GM06990 (cell line): Measurements from ENCODE around the gene EDN1.
A peak's percentile ranks its signal among the peaks of the same experiment; 100 is the strongest.

ENCODE experiments used
- DNase-seq: peaks from one replicate; pipeline ENCODE4 v3.0.0-alpha.2; 2011; ENCODE audit not compliant: insufficient read length; ENCODE audit errors: extremely low read depth
- H3K27me3 ChIP-seq: replicated peaks from 2 replicates; pipeline ENCODE4 v1.6.0; 2011; ENCODE audit warnings: low read length; ENCODE audit not compliant: control insufficient read depth, insufficient read depth
- H3K36me3 ChIP-seq: 2 replicates; pipeline ENCODE4 v1.5.1; 2011; ENCODE audit warnings: low read length; ENCODE audit not compliant: control insufficient read depth, insufficient read depth
- H3K4me3 ChIP-seq: replicated peaks from 2 replicates; pipeline ENCODE4 v1.5.1; 2011; ENCODE audit warnings: low read depth, mild to moderate bottlenecking, control low read depth, low read length
- TF ChIP-seq, protein P1 (sequence below): IDR thresholded peaks from 2 replicates; pipeline ENCODE4 v1.5.1; 2011; ENCODE audit warnings: low read length, control low read depth, mild to moderate bottlenecking, inconsistent platforms; ENCODE audit not compliant: insufficient read depth, poor library complexity, severe bottlenecking

EDN1 gene

DNA sequence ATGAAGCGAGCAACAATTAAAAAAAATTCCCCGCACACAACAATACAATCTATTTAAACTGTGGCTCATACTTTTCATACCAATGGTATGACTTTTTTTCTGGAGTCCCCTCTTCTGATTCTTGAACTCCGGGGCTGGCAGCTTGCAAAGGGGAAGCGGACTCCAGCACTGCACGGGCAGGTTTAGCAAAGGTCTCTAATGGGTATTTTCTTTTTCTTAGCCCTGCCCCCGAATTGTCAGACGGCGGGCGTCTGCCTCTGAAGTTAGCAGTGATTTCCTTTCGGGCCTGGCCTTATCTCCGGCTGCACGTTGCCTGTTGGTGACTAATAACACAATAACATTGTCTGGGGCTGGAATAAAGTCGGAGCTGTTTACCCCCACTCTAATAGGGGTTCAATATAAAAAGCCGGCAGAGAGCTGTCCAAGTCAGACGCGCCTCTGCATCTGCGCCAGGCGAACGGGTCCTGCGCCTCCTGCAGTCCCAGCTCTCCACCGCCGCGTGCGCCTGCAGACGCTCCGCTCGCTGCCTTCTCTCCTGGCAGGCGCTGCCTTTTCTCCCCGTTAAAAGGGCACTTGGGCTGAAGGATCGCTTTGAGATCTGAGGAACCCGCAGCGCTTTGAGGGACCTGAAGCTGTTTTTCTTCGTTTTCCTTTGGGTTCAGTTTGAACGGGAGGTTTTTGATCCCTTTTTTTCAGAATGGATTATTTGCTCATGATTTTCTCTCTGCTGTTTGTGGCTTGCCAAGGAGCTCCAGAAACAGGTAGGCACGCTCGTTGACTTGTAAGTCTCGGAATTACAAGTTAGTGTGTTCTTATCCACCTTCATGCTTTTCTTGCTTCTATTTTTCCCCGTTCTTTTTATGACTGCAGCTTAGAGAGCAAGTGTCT lies at the start of gene EDN1:
Gene EDN1, plus strand, starts transcription at position 429 of the 888 bp plus-strand sequence. Its CDS starts 269 bp downstream, at position 698.
- TF ChIP-seq, protein P1, sequence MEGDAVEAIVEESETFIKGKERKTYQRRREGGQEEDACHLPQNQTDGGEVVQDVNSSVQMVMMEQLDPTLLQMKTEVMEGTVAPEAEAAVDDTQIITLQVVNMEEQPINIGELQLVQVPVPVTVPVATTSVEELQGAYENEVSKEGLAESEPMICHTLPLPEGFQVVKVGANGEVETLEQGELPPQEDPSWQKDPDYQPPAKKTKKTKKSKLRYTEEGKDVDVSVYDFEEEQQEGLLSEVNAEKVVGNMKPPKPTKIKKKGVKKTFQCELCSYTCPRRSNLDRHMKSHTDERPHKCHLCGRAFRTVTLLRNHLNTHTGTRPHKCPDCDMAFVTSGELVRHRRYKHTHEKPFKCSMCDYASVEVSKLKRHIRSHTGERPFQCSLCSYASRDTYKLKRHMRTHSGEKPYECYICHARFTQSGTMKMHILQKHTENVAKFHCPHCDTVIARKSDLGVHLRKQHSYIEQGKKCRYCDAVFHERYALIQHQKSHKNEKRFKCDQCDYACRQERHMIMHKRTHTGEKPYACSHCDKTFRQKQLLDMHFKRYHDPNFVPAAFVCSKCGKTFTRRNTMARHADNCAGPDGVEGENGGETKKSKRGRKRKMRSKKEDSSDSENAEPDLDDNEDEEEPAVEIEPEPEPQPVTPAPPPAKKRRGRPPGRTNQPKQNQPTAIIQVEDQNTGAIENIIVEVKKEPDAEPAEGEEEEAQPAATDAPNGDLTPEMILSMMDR = peak; percentile 68
- no peaks in the 10 kb centered on the region; the same call in 1 of the 2 replicates for H3K36me3 ChIP-seq
- H3K4me3 ChIP-seq = peak within 1 kb of the TSS; percentile 74
- DNase-seq = peak; percentile 84
- H3K27me3 ChIP-seq = no peaks in the 10 kb centered on the region

DNA sequence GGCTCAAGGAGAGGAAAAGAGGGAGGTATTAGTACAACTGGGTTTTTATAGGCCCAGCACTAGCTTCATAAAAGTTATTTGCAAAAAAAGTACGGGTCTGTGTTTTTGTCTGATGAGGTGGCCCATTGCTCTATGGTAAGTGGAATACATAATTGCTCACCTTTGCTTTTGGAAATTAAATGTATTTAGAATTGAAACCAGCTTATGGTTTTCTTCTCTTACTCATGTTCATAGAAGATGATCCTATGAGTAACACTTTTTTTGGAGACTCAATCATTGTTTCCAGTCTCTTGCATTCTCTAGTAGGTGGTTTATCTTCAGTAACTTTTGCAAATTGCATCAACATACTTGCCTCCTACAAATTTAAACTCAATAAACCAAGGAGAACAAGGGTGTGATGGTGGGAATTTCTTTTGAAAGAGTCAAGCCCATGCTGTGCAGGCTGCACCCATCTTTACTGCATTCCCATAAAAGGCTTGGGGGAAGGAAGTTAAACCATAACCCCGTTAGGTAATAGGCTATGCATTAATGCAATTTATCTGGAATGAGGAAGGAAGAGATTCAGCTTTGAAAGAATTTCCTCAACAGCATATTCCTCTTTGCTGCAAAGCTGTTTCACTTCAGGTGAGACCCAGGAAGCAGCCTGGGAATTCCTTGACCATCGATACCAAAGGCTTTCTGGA lies 48.5 kb upstream of the EDN1 start:
- Histone ChIP-seq H3K36me3 (no peaks in the 10 kb centered on the region), H3K4me3 (no peak overlapping the region), H3K27me3 (no peaks in the 10 kb centered on the region)
- TF ChIP-seq, protein P1 = no peak
- no peak for DNase-seq

DNA sequence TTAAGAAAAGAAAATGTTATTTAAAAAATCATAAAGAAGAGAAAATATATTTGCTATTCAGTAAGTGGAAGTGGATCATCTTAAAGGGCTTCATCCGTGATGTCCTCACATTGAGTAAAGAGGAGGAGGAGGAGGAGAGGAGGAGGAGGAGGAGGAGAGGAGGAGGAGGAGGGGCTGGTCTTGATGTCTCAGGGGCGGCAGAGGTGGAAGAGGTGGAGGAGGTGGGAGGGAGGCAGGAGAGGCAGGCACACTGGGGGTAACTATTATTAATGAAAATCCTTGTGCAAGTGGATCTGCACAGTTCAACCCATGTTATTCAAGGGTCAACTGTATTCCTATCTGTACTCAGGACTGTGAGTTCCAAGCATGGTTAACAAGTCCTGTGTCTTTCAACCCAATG lies 47.0 kb upstream of the EDN1 start:
- DNase-seq = no peak
- Histone ChIP-seq H3K36me3 (no peaks in the 10 kb centered on the region), H3K27me3 (no peaks in the 10 kb centered on the region), H3K4me3 (no peak overlapping the region)
- TF ChIP-seq, protein P1 = no peak

DNA sequence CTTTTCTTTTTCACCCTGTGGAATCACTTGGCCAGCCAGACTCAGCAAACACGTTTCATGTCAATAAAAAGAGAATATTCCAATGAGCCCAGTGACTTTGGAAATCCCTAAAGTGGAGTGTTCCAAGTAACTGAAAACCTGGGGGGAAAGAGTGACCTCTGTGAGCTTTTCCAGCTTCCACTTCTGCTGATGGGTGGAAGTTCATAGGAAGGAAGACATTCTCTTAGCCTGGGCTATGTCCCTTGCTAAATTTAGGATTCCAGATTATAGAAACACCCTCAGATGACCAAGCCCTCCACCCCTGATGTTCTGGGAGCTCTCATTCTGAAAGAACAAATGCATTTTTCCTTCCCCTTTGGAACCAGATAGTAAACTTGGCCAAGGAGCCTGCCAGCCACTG lies 44.8 kb upstream of the EDN1 start:
- no peak for DNase-seq

DNA sequence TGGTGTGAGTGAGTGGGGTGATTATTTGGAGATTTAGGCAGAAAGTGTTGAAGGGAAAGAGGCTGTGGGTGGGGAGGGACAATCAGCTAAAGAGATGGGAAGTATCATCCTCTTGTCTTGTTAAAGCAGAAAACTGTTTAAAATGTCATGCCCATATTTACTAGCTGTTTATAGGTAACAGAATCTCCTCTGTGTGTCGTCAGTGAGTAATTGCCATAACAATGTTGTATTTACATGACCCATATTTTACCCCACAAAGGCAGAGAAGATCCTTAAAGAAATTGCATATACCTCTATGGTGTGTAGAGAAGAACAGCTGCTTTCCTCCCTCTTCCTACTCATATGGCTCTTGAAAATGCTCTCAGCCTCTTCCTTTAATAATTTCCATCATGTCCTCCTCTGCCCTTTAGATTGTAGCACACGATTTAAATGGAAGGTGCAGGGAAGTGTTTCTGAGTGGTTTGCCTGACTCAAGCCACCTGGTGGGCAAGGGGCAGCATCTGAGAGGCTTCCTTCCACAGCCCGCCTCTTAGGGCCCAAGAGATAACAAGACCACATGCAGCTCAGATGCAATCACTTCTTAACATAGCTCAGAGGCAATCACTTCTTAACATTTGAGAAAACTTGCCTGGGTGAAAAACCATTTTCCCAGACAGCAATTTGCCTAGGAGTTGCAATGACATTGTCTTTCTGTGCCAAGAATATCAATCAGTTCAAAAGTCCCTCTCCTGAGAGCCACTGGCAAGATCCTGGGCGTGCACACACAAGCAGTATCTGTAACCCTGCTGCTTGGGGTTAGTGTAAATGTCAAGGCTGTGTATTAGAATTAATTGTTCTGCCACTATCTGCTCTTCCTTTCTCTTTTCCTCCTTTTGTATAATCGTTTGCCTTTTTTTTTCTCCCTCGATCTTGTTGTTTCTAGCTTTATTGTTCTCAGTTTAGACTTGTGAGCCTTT lies 44.1 kb upstream of the EDN1 start:
- H3K36me3 ChIP-seq = no peaks in the 10 kb centered on the region
- TF ChIP-seq, protein P1 = no peak
- no peaks in the 10 kb centered on the region for H3K27me3 ChIP-seq
- no peak for DNase-seq
- H3K4me3 ChIP-seq = no peak overlapping the region

More for the DNA sequence above, 44.8 kb upstream of the EDN1 start:
- H3K4me3 ChIP-seq = no peak overlapping the region
- H3K27me3 ChIP-seq = no peaks in the 10 kb centered on the region
- TF ChIP-seq, protein P1 = no peak
- no peaks in the 10 kb centered on the region for H3K36me3 ChIP-seq
